ENCODE data around the gene CAPN2. TPM values are rescaled to one million over a fixed set of nuclear protein-coding genes. Genes with fewer than 3 reads are reported as not detected.

Gene CAPN2
- polyA plus RNA-seq, 1 of the 3 experiments (the other 2 are of a cell fraction) = 208 TPM

- Histone ChIP-seq H3K4me3 (ENCODE audit: low read depth in 2 of 2, low read length in 1 of 2) (no peak overlapping the region), H3K4me2 (peak overlapping the region; percentile 76), H3K4me1 (ENCODE audit: control insufficient read depth in 1 of 2, insufficient read depth in 2 of 2, low read depth in 1 of 2, low read length in 1 of 2) (peaks cover 14 to 71% of the 10 kb centered on the region in 2 experiments; a peak in 3 of 4 replicates), H3K9me2 (no peaks in the 10 kb centered on the region), H3F3A (replicated peaks; ENCODE audit: insufficient read depth) (peaks cover 61% of the 10 kb centered on the region), H3K27ac (ENCODE audit: low read depth in 2 of 2, low read length in 1 of 2) (peak overlapping the region in 1 of 2 experiments; percentile 97; a peak in 3 of 4 replicates), H3K9me3 (no peaks in the 10 kb centered on the region), H3K36me3 (replicated peaks in 1 of 2; ENCODE audit: control insufficient read depth in 1 of 2, insufficient read depth in 2 of 2, low read length in 1 of 2) (no peaks in the 10 kb centered on the region), H3K9ac (peak overlapping the region; percentile 1; the same call in 1 of the 2 replicates), H4K20me1 (ENCODE audit: insufficient read depth) (no peaks in the 10 kb centered on the region), H2AFZ (ENCODE audit: low read depth) (no peak overlapping the region), H3K27me3 (ENCODE audit: insufficient read depth) (no peaks in the 10 kb centered on the region), H3K79me2 (ENCODE audit: insufficient read depth) (peaks cover 10% of the 10 kb centered on the region; the same call in 1 of the 2 replicates)
- TF ChIP-seq MEF2A (IDR thresholded peaks at IDR 0.05; ENCODE audit: borderline replicate concordance, low read depth) (no peak), CTCF (IDR thresholded peaks at IDR 0.05) (no peak), EZH2phosphoT487 (IDR thresholded peaks at IDR 0.05; ENCODE audit: borderline replicate concordance, low read depth) (no peak), FOSL2 (IDR thresholded peaks at IDR 0.05; ENCODE audit: borderline replicate concordance, low read depth) (no peak), FOXM1 (IDR thresholded peaks at IDR 0.05; ENCODE audit: low read depth) (no peak)
- ChIA-PET POLR2A (no interaction called here), CTCF (interaction anchor here (1.4 to 5.3 kb wide), 3 partner anchors 9 to 346 kb away, joined by 3 to 35 read pairs (median 5); no protein-coding TSS in a partner anchor)
- DNase-seq = no peak
- WGBS (ENCODE audit: low lambda C conversion rate) = 63% methylated on average over 8 of the region's 8 CpGs
Observed at GRCh38 chr1:223704921-223705878, 7.1 kb upstream of the CAPN2 start.

GRCh38 chr1:223706077-223706973 lies 6.0 kb upstream of the CAPN2 start:
- Histone ChIP-seq H4K20me1 (ENCODE audit: insufficient read depth) (no peaks in the 10 kb centered on the region), H3K9ac (peak overlapping the region; percentile 67), H3K27ac (ENCODE audit: low read depth in 2 of 2, low read length in 1 of 2) (peak overlapping the region; percentile 72 to 97), H3K9me2 (no peaks in the 10 kb centered on the region), H3K79me2 (ENCODE audit: insufficient read depth) (peaks cover 11% of the 10 kb centered on the region), H3K4me2 (peak overlapping the region; percentile 76), H3K36me3 (replicated peaks in 1 of 2; ENCODE audit: control insufficient read depth in 1 of 2, insufficient read depth in 2 of 2, low read length in 1 of 2) (no peaks in the 10 kb centered on the region), H2AFZ (ENCODE audit: low read depth) (peak overlapping the region; percentile 62; the same call in 1 of the 2 replicates), H3K4me3 (ENCODE audit: low read depth in 2 of 2, low read length in 1 of 2) (no peak overlapping the region; a peak in 1 of 4 replicates), H3K9me3 (no peaks in the 10 kb centered on the region), H3F3A (replicated peaks; ENCODE audit: insufficient read depth) (peaks cover 50% of the 10 kb centered on the region), H3K4me1 (ENCODE audit: control insufficient read depth in 1 of 2, insufficient read depth in 2 of 2, low read depth in 1 of 2, low read length in 1 of 2) (peaks cover 13 to 65% of the 10 kb centered on the region in 2 experiments; a peak in 3 of 4 replicates), H3K27me3 (ENCODE audit: insufficient read depth) (no peaks in the 10 kb centered on the region)
- WGBS (ENCODE audit: low lambda C conversion rate) = 28% methylated on average over 12 of the region's 12 CpGs
- ChIA-PET CTCF (interaction anchor here (0.7 to 5.3 kb wide), 6 partner anchors 8 to 628 kb away, joined by 3 to 35 read pairs (median 3); no protein-coding TSS in a partner anchor), POLR2A (no interaction called here)
- no peak for DNase-seq
- no peak for TF ChIP-seq IRF3 (IDR thresholded peaks at IDR 0.05; ENCODE audit: low read depth, low read length)
- no peak for TF ChIP-seq GABPA (IDR thresholded peaks at IDR 0.05; ENCODE audit: low read depth)
- no peak for TF ChIP-seq RAD21 (IDR thresholded peaks at IDR 0.05; ENCODE audit: low read length)
- no peak for TF ChIP-seq FOXJ3 (CRISPR knock-in tag; IDR thresholded peaks at IDR 0.05)
- TF ChIP-seq JUND (IDR thresholded peaks at IDR 0.05) = peak; percentile 43
- peak; percentile 23; the same call in 1 of the 2 replicates for TF ChIP-seq MAX (IDR thresholded peaks at IDR 0.05; ENCODE audit: low read depth)
- peak; percentile 66 for TF ChIP-seq PBX3 (IDR thresholded peaks at IDR 0.05)
- no peak for TF ChIP-seq MEF2A (IDR thresholded peaks at IDR 0.05; ENCODE audit: borderline replicate concordance, low read depth)
- TF ChIP-seq EP300 (IDR thresholded peaks at IDR 0.05; ENCODE audit: borderline replicate concordance in 1 of 2, low read depth in 1 of 2, low read length in 1 of 2) = peak in 1 of 2 experiments; percentile 37; a peak in 1 of 4 replicates
- peak; percentile 61 for TF ChIP-seq TCF12 (IDR thresholded peaks at IDR 0.05)
- no peak for TF ChIP-seq RFX5 (IDR thresholded peaks at IDR 0.05; ENCODE audit: low read length)
- no peak for TF ChIP-seq EZH2phosphoT487 (IDR thresholded peaks at IDR 0.05; ENCODE audit: borderline replicate concordance, low read depth)
- no peak for TF ChIP-seq CHD2 (IDR thresholded peaks at IDR 0.05; ENCODE audit: low read length, partially characterized antibody)
- TF ChIP-seq POLR2AphosphoS5 (IDR thresholded peaks at IDR 0.05; ENCODE audit: low read depth, low read length) = no peak
- peak; percentile 58 for TF ChIP-seq NFIC (IDR thresholded peaks at IDR 0.05; ENCODE audit: borderline replicate concordance)
- TF ChIP-seq SMC3 (IDR thresholded peaks at IDR 0.05; ENCODE audit: low read depth, low read length) = no peak
